Skin epidermis (tissue), 12 donors: ENCODE results near the gene HHIPL1.

ENCODE experiments used
- H3K27ac ChIP-seq, 21 experiments: fragments of 200-600 bp; sonication (generic) in 11 of 21; one replicate each; pipeline ENCODE4 v1.5.0; 2020; ENCODE audit warnings: mild to moderate bottlenecking in 3 of 21, inconsistent platforms in 2 of 21, moderate library complexity in 2 of 21
- H3K4me3 ChIP-seq, 7 experiments: fragments of 200-600 bp; sonication (generic) in 2 of 7; one replicate each; pipeline ENCODE4 v1.5.0; 2020; ENCODE audit warnings: inconsistent platforms in 2 of 7, mild to moderate bottlenecking in 2 of 7, moderate library complexity in 1 of 7

The HHIPL1 gene

GRCh38 chr14:99722741-99723140, 77.8 kb downstream of the HHIPL1 start:
- Histone ChIP-seq H3K4me3 (no peak overlapping the region), H3K27ac (no peak overlapping the region)

DNA sequence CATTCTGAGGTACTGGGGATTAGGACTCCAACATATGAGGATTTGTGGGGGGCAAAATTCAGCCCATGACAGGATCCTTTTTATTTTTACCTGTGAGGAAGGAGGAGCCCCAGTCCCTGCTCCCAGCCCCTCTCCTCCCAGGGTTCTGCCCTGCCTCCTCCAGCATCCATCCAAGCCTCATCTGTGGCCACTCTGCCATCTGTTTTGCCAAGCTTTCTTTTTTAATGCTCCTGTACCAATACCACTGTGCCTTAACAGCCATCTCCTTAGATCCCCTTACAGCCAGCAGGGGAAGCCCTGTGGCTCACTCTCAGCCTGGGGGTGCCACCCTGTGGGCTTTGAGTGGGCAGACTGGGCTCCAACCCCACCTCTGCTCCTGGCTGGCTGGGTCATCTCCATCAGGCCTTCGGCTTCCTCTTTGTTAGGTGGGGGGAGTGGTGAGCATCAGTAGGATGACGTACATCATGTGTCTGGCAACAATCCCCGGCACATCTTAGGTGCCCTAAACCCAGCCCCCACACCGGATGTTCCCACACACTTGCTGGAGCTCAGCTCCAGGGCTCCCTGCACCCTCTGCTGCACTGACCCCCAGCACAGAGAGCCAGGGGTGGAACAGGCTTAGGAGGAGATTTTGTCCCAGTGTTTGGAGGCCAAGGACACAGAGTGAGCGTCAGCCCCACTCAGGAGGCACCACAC, 79.4 kb downstream of the HHIPL1 start:
- no peak overlapping the region for H3K4me3 ChIP-seq
- H3K27ac ChIP-seq: no peak overlapping the region

DNA sequence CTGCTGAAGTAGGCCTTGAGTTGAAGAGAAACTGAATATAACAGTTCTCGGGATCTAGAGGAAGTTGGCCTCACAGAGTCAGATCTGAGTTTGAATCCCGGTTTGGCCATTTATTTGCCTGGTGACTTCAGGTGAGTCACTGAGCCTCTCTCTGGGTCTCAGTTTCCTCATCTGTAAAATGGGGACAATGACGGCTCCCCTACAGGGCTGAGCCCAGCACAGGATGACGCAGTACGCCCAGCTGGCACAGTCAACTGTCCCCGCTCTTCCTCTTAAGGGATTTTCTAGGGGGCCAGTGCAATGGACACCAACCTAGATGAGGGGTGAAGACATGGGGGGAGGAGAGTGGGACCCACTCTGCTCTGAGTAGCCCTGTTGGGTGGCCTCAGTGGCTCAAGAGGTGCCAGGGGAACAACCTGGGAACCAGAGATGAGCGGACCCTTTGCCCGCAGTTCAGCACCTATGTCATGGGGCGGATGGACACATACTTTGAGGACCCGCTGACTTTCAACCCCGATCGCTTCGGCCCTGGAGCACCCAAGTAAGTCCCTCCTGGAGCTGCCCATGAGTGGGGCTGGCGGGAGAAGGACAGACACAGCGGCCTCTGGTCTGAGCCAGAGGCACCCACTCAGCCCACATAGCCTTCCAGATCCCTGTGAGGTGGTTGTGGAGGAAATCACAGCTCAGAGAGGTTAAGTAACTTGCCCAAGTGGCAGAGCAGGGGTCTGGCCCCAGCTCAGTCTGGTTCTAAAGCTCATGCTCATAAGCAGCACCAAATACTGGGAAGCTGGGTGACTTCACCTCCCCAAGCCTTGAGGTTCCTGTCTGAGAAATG, 80.2 kb downstream of the HHIPL1 start:
- H3K4me3 ChIP-seq: no peak overlapping the region
- H3K27ac ChIP-seq: no peak overlapping the region

- H3K27ac ChIP-seq: no peak overlapping the region
- H3K4me3 ChIP-seq: no peak overlapping the region
Measured at GRCh38 chr14:99725774-99726537, 81.0 kb downstream of the HHIPL1 start.

- H3K4me3 ChIP-seq: no peak overlapping the region
- no peak overlapping the region for H3K27ac ChIP-seq
Measured at GRCh38 chr14:99726538-99727095, 81.7 kb downstream of the HHIPL1 start.

- Histone ChIP-seq H3K27ac (no peak overlapping the region), H3K4me3 (no peak overlapping the region)
Measured at GRCh38 chr14:99727096-99727870, 82.4 kb downstream of the HHIPL1 start.

GRCh38 chr14:99728231-99728920, 83.4 kb downstream of the HHIPL1 start:
- Histone ChIP-seq H3K27ac (no peak overlapping the region), H3K4me3 (no peak overlapping the region)

DNA sequence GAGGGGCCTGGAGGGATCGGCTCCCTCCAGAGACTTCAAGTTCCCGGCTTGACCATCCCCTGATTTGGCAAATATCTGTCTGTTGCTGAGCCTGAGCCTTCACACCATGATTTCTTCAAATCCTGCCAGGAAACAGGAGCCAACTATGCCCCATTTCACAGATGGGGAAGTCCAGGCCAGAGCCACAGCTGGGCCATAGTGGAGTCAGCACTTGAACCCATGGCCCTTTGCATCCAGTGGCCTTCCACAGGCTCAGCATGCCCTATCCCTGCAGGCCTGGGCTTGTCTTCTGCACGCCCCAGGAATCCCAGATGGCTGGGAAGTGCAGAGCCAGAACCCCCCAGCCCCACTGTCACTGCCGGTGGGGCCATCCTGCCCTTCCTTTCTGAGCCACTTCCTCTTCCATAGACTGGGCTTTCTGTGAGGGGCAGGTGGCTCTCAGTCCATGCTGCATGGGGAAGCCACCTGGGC, 84.1 kb downstream of the HHIPL1 start:
- H3K27ac ChIP-seq: no peak overlapping the region
- no peak overlapping the region for H3K4me3 ChIP-seq
